ENCODE data around the gene DAO.

Gene DAO

DNA sequence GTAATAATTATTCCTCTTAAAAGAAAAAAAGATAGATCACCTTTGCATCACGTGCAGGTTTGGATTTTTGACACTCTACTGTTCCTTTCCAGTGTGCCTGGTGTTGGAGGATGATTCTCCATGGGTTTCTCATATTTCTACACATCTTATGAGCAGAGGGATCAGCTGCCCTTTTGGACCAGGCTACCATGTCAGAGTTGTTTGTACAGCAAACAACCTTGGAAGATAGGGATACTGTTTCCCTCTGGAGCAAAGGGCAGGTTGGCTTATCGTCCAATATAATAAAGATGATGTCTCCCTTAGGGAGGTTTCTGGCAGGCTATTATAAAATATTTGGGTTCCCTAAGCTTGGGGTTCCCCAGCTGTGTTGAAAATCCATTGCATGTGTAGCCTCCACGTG, 42.1 kb downstream of the DAO start:
- no peak for DNase-seq (ENCODE audit: low spot score)

DNA sequence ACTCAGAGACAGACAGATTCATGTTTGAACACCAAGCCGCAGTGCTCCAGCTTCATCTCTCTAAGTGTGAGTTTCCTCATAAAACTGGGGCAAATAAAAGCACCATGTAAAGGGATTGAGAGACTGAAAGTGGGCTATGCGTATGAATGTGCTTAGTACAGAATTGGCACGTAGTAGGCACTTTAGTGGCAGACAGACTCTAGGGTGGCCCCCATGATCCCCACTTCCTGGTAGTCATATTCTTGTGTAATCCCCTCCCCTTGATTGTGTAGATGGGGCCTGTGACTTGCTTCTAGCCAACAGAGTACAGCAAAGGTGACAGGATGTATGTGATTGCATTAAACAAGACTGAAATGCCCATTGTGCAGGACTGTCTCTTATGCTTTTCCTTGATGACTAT, 43.0 kb downstream of the DAO start:
- no peak for DNase-seq (ENCODE audit: low spot score)

DNA sequence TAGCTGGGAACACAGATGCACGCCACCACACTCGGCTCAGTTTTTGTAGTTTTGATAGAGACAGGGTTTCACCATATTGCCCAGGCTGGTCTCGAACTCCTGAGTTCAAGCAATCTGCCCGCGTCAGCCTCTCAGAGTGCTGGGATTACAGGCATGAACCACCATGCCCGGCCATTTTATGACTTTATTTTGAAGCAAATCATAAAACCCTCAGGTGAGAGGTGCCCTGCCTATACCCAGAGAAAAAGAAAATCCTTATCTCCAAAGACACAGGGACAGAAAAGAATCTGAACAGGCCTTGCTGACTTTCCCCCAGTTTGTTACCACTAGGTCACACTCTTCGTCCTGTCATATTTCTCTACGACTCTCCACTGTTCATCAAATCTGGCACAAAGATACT, 48.8 kb downstream of the DAO start:
- DNase-seq (ENCODE audit: low spot score) = no peak

DNA sequence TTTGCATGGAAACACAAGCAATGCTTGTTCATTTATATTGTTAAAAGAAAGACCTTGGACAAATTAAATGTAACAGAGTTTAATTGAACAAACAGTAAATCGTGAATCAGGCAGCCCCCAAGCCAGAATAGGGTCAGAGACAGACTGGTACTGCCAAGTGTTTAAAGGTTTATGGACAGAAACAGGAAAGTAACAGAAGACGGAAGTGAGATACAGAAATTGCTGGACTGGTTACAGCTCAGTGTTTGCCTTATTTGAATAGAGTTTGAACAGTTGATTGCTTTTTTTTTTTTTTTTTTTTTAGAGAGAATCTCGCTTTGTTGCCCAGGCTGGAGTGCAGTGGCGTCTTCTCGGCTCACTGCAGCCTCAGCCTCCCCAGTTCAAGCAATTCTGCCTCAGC, 50.3 kb downstream of the DAO start:
- DNase-seq (ENCODE audit: low spot score) = no peak

DNA sequence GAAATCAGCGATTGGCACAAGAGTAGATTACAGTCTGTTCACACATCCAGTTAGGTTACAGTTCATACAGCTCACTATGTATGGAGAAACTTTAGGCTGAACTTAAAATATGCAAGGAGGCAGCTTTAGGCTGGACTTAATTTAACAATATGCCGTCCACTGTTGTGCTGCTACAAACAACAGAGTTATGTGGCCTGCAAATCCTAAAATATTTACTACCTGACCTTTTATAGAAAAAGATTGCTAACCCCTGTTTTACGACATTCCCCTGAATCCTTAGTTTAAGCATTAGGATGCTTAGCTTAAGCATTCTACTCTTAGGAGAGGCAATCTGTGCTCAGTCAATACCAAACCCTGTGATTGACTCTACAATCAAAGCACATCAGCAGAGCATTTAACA, 50.9 kb downstream of the DAO start:
- DNase-seq (ENCODE audit: low spot score) = no peak

DNA sequence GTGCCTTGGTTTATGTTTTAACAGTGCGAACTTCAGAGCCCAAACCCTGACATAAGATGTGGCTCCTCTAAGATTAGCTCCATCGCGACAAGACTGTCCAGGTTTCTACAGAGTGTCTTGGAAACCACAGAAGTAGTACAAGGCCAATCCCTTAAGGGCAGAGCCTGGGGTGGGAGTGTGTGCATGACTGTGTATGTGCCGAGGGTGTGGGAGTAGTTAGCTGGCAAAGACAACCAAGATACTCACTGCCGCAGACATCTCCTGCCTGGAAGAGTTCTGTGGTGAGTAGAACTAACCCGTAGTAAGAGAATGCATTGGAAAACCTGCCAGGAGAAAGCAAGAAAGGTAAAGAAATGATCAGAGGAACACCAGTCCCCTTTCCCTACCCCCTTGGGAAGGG, 54.1 kb downstream of the DAO start:
- DNase-seq (ENCODE audit: low spot score) = no peak

DNA sequence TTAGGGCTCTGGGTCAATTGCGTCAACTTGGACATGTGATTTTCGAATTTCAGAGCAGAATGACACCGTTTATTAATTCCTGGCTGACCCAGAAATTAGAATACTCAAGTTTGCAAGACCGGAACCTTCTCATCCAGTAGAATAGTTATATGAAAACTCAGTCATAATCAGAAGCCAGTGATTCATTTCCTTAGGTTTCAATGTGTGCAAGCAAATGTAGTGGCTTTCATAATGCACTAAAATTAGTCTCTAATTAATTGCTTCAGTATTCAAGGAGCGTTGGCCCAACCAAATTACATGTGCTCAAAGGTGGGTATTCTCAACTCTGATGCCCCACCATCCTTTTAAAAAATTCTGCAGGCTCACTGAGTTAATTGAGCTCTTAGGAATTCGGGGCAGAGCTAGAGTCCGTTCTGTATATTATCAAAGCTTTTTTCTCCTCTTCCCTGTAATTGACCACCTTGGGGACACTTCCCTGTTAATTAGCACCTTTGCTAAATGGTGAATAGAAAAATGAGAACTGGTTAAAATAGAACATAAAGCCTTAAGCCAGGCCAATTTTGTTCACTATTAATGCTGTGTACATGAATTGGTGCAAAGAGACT, 55.4 kb downstream of the DAO start:
- no peak for DNase-seq (ENCODE audit: low spot score)

DNA sequence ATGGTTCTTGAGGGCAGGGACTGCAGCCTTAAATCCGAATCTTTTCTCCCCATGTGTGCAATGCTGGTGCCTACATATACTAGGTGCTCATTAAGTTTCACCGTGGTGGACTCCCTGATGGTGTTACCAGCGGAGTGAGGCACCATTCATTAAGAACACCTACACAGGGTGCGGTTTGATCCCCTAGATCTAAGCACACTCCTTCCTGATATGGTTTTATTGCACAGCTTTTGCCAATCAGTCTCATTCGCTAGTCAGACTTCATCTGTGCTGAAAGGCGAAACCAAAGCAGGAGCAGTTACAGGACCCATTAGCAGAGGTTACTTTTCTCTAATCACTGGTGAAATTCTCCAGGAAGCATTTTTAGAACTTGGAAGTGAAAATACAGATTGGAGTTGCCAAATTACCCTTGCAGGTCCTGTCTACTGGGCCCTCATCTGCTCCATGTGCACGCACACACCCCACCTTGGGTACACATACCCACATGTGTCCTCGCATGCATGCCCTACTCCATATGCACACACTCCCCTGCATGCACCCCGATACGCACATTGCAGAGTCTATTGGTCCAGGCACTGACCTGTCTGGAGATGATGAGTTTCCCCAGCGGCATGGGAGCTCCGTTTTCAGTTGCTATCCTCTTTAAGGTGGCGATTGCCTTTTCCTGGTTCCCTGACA, 58.5 kb downstream of the DAO start:
- DNase-seq (ENCODE audit: low spot score) = no peak

DNA sequence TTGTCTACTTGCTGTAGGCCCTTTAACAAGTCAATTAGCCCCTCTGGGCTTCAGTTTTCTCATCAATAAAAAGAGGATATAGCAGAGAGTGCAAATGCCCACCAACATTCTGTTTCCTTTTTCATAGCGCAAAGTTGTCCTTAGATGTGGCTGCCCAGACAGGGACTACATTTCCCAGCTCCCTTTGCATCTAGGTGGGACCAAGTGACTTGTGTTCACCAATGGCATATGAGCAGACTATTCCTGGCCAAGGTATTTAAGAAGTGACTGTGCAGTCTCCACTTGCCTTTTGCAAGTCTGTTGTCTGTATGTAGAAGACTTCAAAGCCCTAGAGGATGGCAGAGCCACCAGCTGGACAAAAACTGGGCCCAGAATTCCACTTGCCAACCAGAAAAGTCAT, 59.7 kb downstream of the DAO start:
- peak; percentile 50 for DNase-seq (ENCODE audit: low spot score)

DNA sequence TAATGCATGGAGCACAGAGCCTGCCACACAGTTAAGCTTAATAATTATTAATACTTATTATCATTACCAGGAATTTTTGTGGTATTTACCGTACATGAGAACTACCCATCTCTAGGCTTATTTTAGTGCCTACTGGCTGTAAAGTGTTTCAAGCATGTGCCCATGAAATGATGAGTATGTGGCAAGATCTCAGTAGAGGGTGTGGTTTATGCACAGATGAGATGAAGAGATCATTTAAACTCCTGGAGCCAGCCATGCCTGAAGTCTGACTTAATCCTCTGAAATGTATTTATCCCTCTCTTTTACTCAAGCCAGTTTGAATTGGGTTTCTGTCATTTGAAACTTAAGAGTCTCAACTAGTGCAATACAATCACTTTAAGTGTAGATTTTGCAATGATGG, 60.2 kb downstream of the DAO start:
- DNase-seq (ENCODE audit: low spot score) = no peak

DNA sequence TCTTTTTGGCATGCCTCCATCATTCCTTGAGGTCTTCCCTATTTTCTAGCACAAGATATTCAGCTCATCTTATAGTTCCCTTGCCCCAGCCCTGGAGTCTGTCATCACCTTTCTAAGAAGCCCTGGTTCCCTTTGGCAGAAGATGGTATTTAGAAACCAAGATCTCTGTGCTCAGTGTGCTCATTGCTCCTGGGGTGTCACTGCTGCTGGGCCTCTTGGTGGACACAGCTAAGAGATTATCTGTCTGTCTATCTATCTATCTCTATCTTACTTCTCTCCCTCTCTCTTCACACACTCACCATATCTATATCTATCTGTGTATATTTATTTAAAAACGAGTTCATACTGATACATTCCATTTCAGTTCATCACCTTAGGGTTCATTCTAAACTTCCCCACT, 67.2 kb downstream of the DAO start:
- DNase-seq (ENCODE audit: low spot score) = no peak

DNA sequence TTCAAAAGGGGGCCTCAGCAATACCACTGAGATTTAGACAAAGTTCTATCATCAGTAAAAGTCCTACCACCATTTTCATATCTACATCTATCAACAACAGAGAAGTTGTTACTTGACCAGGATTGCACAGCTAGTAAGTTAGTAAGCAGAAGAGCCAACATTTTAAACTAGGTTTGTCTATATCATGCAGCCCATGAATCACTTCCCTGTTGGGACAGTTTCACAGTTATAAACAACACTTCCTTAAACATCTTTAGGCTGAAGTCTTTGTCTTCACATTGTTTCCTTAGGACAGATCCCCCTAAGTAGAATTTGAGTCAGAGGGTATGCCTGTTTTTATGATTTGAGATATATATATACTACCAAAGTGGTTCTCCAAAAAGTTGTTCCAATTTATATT, 68.5 kb downstream of the DAO start:
- DNase-seq (ENCODE audit: low spot score) = no peak

DNA sequence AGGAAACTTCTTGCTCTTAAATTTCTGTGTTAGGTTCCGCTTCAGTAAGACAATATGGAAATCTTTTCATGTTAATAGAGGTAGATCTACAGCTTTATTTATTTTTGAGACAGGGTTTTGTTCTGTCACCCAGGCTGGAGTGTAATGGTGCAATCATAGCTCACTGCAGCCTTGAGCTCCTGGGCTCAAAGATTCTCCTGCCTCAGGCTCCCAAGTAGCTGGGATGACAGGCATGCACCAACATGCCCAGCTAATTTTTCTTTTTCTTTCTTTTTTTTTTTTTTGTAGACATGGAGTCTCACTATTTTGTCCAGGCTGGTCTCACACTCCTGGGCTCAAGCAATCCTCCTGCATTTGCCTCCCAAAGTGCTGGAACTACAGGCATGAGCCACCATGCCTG, 70.1 kb downstream of the DAO start:
- no peak for DNase-seq (ENCODE audit: low spot score)
